Transverse colon (tissue), 4 donors: Measurements from ENCODE around the gene SHPK. TPM values are rescaled to one million over a fixed set of nuclear protein-coding genes. Genes with fewer than 3 reads are reported as not detected.

Experiments
- DNase-seq: peaks from one replicate; pipeline ENCODE4 v3.0.0-alpha.2; 2019
- H3K27ac ChIP-seq, 4 donors: fragments of 200-600 bp; sonication (generic); 2 replicates each; pipeline ENCODE4 v1.5.1; 2016 to 2018; ENCODE audit warnings: inconsistent platforms in 4 of 4
- H3K27me3 ChIP-seq: fragments of 200-600 bp; sonication (generic); 2 replicates; pipeline ENCODE4 v1.5.1; 2017; ENCODE audit warnings: inconsistent platforms
- H3K36me3 ChIP-seq, 4 donors: fragments of 200-600 bp; sonication (generic); 2 replicates each; pipeline ENCODE4 v1.5.1; 2017 to 2019; ENCODE audit warnings: inconsistent platforms in 4 of 4
- H3K4me1 ChIP-seq, 4 donors: fragments of 200-600 bp; sonication (generic); 2 replicates each; pipeline ENCODE4 v1.5.1; 2017 to 2020; ENCODE audit warnings: inconsistent platforms in 4 of 4
- H3K4me3 ChIP-seq, 4 donors: fragments of 200-600 bp; sonication (generic); 1 replicate in 1 of 4; 2 replicates in 3 of 4; pipeline versions ENCODE4 v1.5.1 to v1.6.1; 2017 to 2019; ENCODE audit warnings: inconsistent platforms in 4 of 4
- H3K9me3 ChIP-seq, 2 donors: fragments of 200-600 bp; sonication (generic); 2 replicates each; pipeline ENCODE4 v1.5.1; 2017 to 2019; ENCODE audit warnings: inconsistent platforms in 2 of 2
- EP300 ChIP-seq: sonication (generic); formaldehyde crosslinking; IDR thresholded peaks from one replicate; pipeline ENCODE4 v1.6.1; 2017; ENCODE audit warnings: antibody characterized with exemption, low read depth
- POLR2A ChIP-seq: fragments of 450-650 bp; IDR thresholded peaks from one replicate; pipeline ENCODE4 v1.6.1; 2016; ENCODE audit warnings: antibody characterized with exemption, mild to moderate bottlenecking, moderate library complexity
- POLR2AphosphoS5 ChIP-seq, 3 donors: sonication (generic); formaldehyde crosslinking; IDR thresholded peaks; one replicate each; pipeline ENCODE4 v1.6.1; 2016; ENCODE audit warnings: antibody characterized with exemption in 3 of 3
- WGBS, 2 donors: methylation state at CpG; one replicate each; pipeline ENCODE4 v1.1.5; 2018; ENCODE audit warnings: low coverage in 1 of 2; 5-methylcytosine and 5-hydroxymethylcytosine counted together
- in situ Hi-C, 4 donors: fragments of 200-750 bp; cut with MboI; loops; one replicate each; pipeline versions ENCODE4 v1.15.0 to v1.15.1; 2017; ENCODE audit warnings: low sequenced_read_pairs in 3 of 4, low pct_ligation_motif_present in 1 of 4, low pct_unique_long_range_greater_than_20kb in 1 of 4
- intact Hi-C: fragments of 100-400 bp; cut with DNase I; formaldehyde crosslinking; loops from one replicate; pipeline ENCODE4 v1.15.1; 2023; ENCODE audit warnings: low total_unique reads
- total RNA-seq, 4 donors: library from RNA; depleted of rRNA; stranded (reverse); fragments of >200 nt; gene quantifications; one replicate each; pipeline ENCODE4 v1.1.0, GENCODE V29; 2016
- TF ChIP-seq, protein P1 (sequence below), 5 experiments: fragments of 200-600 bp in 3 of 5; fragments of 450-650 bp in 2 of 5; sonication (generic) in 3 of 5; IDR thresholded peaks; 1 replicate in 2 of 5; 2 replicates in 3 of 5; pipeline ENCODE4 v1.5.1; 2016 to 2017; ENCODE audit warnings: antibody characterized with exemption in 5 of 5, inconsistent platforms in 3 of 5, mild to moderate bottlenecking in 2 of 5, moderate library complexity in 1 of 5

Gene SHPK
- total RNA-seq, 4 donors from 2014 or later = 9.0 to 50.9 (median 24.2) TPM

DNA sequence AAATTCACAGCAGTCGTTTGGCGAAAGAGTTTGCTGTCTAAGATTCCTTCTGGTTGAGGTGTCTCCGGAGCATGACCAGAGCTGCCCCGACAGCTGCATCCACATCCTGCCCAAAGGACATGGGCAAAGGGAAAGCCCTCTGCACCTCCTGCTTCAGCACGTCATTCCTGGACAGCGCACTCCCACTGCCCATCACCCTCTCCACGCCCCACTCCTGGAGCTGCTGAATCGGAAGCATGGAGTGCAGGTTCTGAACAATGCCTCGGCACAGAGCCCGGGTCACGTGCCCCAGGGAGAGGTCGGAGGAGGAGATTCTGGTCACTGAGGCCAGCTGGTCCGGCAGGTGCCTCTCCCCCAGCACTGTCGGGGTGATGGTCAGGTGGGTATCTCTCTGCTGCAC lies 25.5 kb downstream of the SHPK start:
- intact Hi-C loops = no loop called here
- in situ Hi-C loops = no loop called here
- no peaks in the 10 kb centered on the region for H3K9me3 ChIP-seq
- WGBS, 2 donors = 86% methylated on average over 14 of the region's 14 CpGs; no CpG with 5 or more reads in 1 of the 2 donors
- TF ChIP-seq POLR2A (no peak), EP300 (no peak)
- TF ChIP-seq, protein P1, sequence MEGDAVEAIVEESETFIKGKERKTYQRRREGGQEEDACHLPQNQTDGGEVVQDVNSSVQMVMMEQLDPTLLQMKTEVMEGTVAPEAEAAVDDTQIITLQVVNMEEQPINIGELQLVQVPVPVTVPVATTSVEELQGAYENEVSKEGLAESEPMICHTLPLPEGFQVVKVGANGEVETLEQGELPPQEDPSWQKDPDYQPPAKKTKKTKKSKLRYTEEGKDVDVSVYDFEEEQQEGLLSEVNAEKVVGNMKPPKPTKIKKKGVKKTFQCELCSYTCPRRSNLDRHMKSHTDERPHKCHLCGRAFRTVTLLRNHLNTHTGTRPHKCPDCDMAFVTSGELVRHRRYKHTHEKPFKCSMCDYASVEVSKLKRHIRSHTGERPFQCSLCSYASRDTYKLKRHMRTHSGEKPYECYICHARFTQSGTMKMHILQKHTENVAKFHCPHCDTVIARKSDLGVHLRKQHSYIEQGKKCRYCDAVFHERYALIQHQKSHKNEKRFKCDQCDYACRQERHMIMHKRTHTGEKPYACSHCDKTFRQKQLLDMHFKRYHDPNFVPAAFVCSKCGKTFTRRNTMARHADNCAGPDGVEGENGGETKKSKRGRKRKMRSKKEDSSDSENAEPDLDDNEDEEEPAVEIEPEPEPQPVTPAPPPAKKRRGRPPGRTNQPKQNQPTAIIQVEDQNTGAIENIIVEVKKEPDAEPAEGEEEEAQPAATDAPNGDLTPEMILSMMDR (IDR thresholded peaks at IDR 0.05) = no peak
- H3K4me1 ChIP-seq = peaks cover 0 to 11% (median 2%) of the 10 kb centered on the region in 4 donors
- no peak overlapping the region for H3K27ac ChIP-seq
- no peaks in the 10 kb centered on the region for H3K27me3 ChIP-seq
- H3K4me3 ChIP-seq = no peak overlapping the region
- DNase-seq = no peak
- H3K36me3 ChIP-seq = peaks cover 0 to 21% (median 9%) of the 10 kb centered on the region in 4 donors

DNA sequence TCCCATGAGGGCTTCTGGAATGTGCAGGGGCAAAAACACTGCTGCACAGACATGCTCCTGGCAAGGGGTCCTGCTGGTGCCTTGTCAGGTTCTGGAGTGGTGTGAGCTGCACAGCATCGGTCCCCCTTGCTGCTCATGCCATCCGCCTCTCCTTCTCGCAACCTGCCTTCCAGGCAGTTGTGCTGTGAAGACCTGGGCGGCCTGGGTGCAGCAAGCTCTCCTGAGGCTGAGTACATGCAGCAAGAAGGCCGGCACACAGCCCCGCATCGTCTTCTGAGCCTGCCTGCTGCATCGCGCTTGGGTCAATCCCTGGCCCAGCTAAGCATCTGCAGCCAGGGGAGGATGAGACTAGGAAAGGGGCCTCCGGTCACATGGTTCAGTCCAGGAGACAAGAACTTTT lies 26.4 kb downstream of the SHPK start:
- H3K36me3 ChIP-seq = peaks cover 0 to 14% (median 6%) of the 10 kb centered on the region in 4 donors
- WGBS, 2 donors = 96% methylated on average over 10 of the region's 10 CpGs; no CpG with 5 or more reads in 1 of the 2 donors

DNA sequence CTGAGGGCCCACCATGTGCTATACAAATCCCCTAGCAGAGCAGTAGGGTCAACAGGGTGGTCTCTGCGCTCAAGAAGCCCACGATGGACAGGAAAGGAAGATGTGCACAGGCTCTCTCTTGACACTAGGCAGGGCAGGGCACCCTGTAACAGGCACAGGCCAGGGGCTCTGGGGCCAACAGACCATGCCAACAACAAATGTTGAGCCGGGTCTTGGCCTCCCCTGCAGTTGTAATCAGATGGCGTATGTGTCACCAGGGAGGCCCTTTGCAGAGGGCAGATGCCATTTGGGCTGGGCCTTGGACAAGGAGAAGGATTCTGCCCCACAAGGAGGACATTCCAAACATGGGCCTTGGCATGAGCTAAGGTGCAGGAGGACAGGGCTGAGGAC lies 32.2 kb downstream of the SHPK start:
- in situ Hi-C loops (no loop called here), intact Hi-C loops (no loop called here)
- Histone ChIP-seq H3K9me3 (no peaks in the 10 kb centered on the region), H3K36me3 (no peaks in the 10 kb centered on the region), H3K4me3 (no peak overlapping the region), H3K4me1 (no peaks in the 10 kb centered on the region), H3K27ac (no peak overlapping the region), H3K27me3 (no peaks in the 10 kb centered on the region)
- no peak for TF ChIP-seq POLR2A
- TF ChIP-seq POLR2AphosphoS5 (IDR thresholded peaks at IDR 0.05) = no peak
- TF ChIP-seq EP300 = no peak
- TF ChIP-seq, protein P1 (IDR thresholded peaks at IDR 0.05) = no peak
- DNase-seq = no peak
- WGBS, 2 donors = 88% methylated on average over 4 of the region's 4 CpGs; no CpG with 5 or more reads in 1 of the 2 donors

More for the DNA sequence above, 26.4 kb downstream of the SHPK start:
- Histone ChIP-seq H3K4me3 (no peak overlapping the region), H3K27me3 (no peaks in the 10 kb centered on the region), H3K27ac (no peak overlapping the region), H3K9me3 (no peaks in the 10 kb centered on the region), H3K4me1 (peaks cover 0 to 11% (median 2%) of the 10 kb centered on the region in 4 donors)
- in situ Hi-C loops (no loop called here), intact Hi-C loops (no loop called here)
- DNase-seq = no peak
- TF ChIP-seq POLR2AphosphoS5 (IDR thresholded peaks at IDR 0.05) (no peak), POLR2A (no peak), EP300 (no peak)
- TF ChIP-seq, protein P1 (IDR thresholded peaks at IDR 0.05) = no peak

DNA sequence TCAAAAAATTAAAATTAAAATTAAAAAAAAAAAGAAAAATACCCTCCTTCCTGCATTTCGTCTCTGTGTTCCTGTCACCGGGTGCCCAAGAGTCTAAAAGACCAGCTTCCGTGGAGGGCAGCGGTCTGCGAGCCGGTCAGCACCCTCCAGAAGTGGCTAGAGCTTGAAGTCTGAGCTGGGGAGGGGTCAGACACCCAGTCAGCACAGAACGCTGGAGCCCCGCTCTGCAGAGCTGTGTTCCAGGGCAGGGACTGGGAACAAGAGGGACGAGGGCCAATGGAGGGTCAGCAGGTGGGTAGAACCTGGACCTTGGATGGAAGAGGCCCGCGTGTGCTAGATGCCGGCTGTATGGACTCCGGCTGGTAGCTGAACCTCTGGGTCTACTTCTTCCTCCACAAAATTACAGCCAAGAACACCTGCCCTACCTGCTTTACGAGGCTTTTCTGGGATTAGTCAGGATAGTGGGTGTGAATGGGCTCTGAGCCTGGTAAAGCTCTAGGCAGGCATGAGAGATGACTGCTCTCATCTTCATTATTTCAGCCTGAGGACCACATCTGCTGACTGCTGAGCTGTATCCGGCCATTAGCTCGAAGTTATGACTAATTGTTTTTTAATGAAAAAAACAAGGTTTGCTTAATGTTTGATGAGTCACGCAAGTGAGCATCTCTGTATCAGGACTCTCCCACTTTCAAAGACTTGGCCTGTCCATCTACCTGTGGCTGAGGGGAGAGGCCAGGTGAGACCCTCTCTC lies 32.8 kb downstream of the SHPK start:
- Histone ChIP-seq H3K36me3 (no peaks in the 10 kb centered on the region), H3K4me3 (no peak overlapping the region), H3K9me3 (no peaks in the 10 kb centered on the region), H3K4me1 (no peaks in the 10 kb centered on the region), H3K27me3 (no peaks in the 10 kb centered on the region), H3K27ac (no peak overlapping the region)
- intact Hi-C loops (no loop called here), in situ Hi-C loops (no loop called here)
- 89 to 94% methylated on average over 6 to 17 of the region's 17 CpGs for WGBS, 2 donors
- TF ChIP-seq POLR2AphosphoS5 (IDR thresholded peaks at IDR 0.05) (no peak), EP300 (no peak)
- DNase-seq = no peak
